Testis (tissue), 2 donors: ENCODE measurements around the gene CACNA2D4.

ENCODE experiments used
- POLR2A ChIP-seq: fragments of 450-650 bp; IDR thresholded peaks from one replicate; pipeline ENCODE4 v1.6.1; 2017; ENCODE audit warnings: antibody characterized with exemption, mild to moderate bottlenecking, moderate library complexity
- TF ChIP-seq, protein P1 (sequence below), 3 experiments: fragments of 450-650 bp in 2 of 3; fragments of 200-600 bp in 1 of 3; sonication (generic) in 1 of 3; IDR thresholded peaks; one replicate each; pipeline ENCODE4 v1.5.1; 2016 to 2019; ENCODE audit warnings: antibody characterized with exemption in 3 of 3, mild to moderate bottlenecking in 2 of 3, moderate library complexity in 1 of 3

DNA sequence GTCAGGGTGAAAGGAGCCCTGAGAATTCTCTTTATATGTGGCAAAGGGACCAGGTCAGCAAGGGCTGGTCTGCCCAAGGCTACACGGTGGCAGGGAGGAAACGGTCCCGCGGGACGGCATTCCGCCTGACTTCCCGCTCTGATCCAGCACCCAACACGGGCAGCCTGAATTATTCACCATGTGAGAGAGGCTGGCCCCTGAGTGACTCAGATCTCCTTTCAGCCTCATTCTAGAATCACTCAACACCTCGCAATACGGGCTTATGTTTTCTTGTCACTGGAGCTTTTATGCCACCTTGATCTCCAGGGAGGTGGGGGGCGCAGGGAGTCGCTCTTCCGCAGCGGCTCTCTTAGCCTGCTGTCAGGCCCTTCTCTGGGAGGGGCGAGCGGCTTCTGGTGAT lies 89.6 kb downstream of the CACNA2D4 start:
- no peak for TF ChIP-seq POLR2A
- TF ChIP-seq, protein P1, sequence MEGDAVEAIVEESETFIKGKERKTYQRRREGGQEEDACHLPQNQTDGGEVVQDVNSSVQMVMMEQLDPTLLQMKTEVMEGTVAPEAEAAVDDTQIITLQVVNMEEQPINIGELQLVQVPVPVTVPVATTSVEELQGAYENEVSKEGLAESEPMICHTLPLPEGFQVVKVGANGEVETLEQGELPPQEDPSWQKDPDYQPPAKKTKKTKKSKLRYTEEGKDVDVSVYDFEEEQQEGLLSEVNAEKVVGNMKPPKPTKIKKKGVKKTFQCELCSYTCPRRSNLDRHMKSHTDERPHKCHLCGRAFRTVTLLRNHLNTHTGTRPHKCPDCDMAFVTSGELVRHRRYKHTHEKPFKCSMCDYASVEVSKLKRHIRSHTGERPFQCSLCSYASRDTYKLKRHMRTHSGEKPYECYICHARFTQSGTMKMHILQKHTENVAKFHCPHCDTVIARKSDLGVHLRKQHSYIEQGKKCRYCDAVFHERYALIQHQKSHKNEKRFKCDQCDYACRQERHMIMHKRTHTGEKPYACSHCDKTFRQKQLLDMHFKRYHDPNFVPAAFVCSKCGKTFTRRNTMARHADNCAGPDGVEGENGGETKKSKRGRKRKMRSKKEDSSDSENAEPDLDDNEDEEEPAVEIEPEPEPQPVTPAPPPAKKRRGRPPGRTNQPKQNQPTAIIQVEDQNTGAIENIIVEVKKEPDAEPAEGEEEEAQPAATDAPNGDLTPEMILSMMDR (IDR thresholded peaks at IDR 0.05) = no peak
